Nucleus accumbens (tissue), 56 donors: ENCODE results near the gene NDUFS7.
A peak's percentile ranks its signal among the peaks of the same experiment; 100 is the strongest.
"Not testable (repeated sequence)": the region's sequence is repeated elsewhere in the genome, so short reads cannot be mapped to it uniquely, and the experiment has no call there.

Source experiments
- DNase-seq, 56 donors: peaks; one replicate each; lab custom pipeline; 2025; lab: John Stamatoyannopoulos, UW

NDUFS7 gene

DNA sequence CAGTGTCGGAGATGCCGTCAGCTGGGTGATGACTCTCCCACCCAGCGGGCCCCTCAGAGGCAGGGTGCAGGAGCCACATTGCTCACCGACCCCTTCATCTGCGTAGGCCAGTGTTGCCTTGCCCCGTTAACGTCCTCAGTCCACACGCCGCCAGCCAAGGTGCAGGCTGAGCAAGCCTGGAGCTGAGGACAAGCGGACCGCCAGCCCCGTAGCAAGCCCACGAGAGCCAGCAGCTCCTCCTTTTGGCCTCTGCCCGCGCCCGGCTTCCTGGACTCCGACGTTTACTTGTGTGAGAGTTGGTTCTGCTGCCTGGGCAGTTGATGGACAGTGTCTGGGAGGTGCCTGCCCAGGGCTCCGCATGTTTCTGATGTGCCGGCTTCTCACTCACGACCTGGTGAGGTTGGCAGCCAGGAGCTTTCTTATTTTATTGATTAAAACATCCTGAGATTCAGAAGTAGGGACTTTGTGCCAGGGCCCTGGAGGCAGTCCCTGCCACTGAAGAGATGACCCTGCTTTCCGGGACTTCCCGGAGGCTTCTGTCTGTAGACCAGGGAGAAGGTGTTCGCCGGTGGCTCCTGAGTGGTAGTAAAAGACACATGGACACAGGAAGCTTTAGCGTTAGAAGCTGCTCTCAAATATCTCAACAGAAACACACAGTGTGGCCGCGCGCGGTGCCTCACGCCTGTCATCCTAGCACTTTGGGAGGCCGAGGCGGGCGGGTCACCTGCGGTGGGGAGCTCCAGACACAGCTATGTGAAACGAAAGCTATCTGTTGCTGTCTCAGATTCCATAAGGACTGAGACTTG lies 29.5 kb downstream of the NDUFS7 start:
- no peak for DNase-seq

DNA sequence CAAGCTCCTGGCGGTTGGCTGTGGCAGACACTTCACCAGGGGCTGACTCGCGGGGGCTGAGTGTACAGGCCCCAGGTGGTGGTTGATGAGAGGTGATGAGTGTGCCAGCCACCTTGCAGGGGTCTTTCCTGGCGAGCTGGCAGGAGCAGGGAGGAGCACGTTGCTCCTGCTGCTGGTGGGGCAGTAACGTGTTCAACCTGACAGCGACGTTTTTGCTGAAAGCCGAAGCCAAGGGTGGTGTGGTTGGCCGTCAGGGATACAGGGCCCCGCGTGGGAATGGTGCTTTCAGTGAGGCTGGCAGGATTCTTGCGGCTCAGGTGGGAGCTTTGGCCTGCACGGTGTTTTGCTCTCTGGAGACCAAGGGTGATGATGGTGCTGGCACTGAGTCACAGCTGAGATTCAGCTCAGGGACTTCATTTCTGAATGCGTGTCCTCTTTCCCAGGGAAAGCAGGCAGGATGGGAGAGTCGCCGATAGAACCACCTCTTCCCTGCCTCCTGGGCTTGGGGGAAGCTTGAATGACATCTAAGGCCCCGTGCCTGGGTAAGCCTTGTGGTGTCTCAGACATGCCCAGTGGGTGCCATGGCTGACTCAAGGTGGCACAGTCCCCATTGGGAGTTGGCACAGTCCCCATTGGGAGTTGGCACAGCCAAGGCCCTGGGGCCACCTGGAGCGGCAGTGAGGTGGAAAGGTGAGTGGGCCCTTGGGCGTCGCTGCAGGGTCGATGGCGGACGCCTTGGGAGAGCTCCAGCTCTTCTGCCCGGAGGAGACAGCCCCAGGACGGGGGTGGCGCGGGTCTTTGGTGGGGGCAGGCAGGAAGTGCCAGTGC lies 32.5 kb downstream of the NDUFS7 start:
- peak in 5 of 56 donors; percentile 27 to 58 (median 45) for DNase-seq

DNA sequence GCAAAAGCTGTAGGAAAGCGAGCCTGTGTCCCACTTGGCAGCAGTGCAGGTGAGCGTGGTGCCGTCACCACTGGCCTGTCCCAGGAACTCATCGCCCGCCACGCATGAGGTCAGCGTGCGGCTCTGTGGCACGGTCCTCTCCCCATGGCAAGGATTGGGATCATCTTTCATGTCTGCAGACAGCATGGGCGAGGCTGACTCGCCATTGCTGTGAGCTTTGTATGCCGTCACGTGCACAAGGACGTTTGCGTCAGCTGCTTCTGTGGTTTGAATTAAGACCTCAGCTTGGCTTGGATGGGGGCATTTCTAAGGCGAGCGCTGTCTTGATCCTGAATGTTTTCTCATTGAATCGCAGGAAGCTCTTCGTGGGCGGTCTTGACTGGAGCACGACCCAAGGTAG lies 33.4 kb downstream of the NDUFS7 start:
- DNase-seq: peak in 17 of 56 donors; percentile 7 to 49 (median 23)

DNA sequence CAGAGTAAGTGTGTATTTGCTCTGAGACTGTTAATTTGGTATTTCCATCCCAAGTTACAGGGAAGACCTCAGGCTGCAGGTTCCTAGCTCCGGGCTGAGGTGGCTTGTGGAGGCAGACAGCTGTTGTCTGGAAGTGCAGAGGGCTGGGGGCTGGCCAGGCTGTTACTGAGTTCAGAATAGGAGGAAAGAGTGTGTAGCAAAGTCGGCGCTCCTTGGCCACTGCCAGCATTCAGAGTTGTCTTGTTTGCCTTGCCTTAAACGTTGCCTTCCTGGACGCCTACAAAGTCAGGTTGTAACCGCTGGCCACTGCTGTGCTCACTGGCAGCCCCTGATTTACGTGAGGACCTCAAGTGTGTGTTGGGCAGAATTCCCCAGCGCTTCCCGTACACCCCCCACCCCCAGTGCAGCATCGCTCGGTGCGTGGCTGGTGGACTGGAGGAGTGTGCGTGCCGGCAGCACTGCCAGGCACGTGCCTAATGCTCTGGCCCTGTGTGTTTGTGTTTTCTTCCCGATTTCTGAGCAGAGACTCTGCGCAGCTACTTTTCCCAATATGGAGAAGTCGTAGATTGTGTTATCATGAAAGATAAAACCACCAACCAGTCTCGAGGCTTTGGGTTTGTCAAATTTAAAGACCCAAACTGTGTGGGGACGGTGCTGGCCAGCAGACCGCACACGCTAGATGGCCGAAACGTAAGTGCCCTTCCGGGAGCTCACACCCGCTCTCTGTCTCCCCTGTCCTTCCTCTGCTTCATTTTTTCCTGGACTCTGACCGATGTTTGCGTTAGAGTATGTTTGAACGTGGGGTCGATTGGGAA lies 34.2 kb downstream of the NDUFS7 start:
- peak in 7 of 56 donors; percentile 16 to 43 (median 23) for DNase-seq

DNA sequence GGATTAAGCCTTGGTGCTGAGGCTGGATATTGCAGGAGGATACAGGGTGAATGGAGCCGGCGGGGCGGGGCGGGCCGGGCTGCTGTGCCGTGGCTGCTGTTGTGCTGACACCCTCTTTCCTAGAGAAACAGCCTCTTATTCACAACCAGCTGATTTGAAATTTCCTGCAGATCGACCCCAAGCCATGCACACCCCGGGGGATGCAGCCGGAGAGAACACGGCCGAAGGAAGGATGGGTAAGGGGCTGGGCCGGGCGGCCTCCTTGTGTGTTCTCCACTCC lies 34.7 kb downstream of the NDUFS7 start:
- DNase-seq: no peak

DNA sequence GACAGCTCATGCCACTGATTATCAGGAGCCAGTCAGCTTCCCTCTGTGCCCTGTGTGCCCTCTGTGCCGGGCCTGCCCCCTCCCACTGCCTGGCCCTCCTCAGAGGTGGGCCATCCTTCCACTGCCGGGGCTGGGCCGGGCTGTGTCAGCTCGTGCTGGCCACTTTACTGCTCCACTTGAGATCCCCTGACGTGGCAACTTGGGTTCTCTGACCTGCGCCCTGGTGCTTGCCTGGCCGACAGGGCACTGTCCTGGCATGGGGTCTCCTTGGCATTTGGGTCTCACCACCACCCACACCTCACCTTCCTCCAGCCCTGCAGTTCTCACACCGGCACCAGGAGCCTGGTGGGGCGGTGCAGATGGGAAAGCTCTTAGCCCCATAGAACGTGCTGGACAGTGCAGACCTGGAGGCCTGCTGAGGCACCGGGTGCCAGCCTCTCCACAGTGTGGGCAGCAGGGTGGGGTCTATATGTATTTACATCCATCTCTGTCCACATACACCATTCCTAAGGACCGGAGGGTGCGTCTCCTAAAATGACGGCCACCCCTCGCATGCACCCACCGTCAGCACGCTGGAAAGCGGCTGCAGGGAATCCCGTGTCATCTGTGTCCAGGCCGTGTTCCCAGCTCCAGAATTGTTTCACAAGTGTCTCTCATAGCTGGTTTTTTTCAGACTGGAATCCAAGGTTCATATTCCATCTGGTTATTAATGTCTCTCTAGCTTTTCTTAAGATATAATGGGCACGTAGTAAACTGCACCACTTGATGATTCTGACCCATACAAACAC lies 35.4 kb downstream of the NDUFS7 start:
- no peak for DNase-seq

DNA sequence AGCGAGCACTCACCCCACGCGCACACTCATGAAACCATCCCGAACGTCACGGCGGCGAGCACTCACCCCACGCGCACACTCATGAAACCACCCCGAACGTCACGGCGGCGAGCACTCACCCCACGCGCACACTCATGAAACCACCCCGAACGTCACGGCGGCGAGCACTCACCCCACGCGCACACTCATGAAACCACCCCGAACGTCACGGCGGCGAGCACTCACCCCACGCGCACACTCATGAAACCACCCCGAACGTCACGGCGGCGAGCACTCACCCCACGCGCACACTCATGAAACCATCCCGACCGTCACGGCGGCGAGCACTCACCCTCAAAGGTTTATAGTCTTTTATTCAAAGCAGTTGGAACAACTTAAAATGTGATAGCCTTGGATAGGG lies 36.4 kb downstream of the NDUFS7 start:
- DNase-seq: not testable (repeated sequence)

DNA sequence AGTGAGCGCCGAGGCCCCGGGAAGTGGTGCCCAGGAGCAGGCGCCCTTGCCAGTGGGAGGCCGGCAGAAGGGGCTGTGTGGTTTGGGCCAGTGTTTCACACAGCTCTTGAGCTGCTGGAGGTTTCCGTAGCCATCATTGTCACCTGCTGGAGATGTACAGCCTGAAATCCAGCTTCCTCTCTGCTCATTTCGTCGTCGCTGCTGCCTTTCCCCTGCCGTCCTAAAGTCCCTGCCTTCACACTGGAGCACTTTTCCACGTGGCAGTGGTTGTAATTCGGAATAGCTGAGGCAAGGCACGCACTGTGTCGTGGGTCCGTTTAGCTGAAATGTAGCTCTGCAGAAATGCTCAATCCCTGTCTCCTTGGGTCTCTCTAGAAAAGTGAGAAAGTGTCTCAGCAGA lies 36.9 kb downstream of the NDUFS7 start:
- DNase-seq: peak in 1 of 56 donors; percentile 30

DNA sequence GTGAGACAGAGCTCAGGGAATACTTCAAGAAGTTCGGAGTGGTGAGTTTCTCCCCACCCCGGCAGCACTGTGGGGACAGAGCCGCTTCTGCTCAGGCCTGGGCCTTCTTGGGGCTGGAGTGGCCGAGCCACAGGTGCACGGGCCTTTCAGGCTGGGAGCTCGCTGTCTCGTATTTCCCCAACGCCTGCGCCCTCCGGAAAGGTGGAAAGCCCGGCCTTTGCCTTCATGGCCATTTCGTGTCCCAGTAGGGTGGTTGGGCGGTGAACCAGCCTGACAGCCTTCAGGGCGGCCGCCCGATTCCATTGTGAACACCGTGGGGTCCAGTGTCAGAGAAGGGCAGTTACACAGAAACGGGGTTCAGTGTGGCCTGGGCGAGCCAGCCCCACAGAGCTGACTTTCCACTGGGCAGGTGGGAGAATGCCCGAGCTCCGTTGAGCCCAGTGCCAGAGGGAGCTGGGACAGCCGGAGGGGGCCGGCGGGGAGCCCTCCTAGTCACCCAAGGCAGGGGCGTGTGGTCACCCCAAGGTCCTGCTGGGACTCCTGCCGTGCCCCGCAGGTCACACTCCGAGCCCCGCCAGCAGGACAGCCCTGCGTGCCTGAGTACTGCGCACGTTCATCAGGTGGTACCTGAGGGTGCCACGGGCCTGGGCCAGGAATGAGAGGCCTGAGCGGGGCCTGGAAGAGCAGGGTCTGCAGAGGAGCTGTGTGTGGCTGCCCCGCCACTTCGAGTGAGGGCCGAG lies 37.7 kb downstream of the NDUFS7 start:
- no peak for DNase-seq

DNA sequence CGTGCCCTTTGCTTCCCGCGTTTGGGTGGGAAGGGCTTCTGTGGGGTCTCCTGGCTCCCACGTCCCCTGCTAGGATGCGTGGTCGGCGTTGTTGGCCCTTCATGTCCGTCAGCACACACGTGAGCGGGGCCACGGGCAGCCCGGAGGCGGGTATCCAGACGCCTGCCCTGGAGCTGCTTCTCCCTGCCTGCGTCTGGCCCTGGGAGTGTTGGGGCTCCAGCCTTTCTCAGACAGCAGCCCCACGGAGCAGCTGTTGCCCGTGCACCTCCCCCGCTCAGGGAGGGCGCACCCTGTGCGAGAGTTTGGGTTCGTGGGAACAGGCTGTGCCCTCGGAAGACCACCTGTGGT lies 38.2 kb downstream of the NDUFS7 start:
- DNase-seq: no peak

DNA sequence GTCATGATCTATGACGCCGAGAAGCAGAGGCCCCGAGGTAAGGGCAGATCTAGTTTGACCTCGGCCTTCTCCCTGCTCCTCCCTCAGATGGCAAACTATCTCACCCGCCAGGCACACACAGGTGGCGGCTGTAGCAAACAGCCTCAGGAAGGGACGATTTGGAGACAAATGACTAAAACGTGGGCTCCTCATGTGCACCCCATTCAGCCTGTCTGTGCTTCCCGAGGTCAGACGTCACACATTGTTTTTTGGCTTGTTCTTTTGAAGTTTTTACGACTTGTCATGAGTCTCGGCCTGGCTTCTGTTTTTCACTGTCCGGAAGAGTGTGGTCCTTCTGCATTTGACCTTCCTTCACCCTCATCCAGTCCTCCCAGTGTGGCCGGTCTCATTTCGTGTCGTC lies 38.7 kb downstream of the NDUFS7 start:
- DNase-seq: no peak

DNA sequence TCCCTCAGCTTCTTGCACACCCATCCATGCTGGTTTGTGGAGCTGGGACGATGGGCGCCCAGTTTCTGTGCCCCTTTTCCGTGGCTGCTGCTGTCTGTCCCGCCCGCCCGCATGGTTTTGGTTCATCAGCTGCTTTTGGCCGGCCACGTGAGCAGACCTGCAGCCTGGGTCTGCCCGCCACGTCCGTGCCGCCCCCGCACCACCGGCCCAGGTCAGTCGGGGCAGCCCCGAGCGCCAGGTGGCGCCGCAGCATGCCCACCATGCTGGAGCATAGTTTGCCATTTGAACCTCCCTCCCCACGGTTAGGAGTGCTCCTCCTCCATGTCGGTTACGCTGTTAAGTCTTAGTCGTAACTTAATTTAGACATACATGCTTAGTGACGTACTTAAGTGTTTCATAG lies 39.2 kb downstream of the NDUFS7 start:
- DNase-seq: no peak

DNA sequence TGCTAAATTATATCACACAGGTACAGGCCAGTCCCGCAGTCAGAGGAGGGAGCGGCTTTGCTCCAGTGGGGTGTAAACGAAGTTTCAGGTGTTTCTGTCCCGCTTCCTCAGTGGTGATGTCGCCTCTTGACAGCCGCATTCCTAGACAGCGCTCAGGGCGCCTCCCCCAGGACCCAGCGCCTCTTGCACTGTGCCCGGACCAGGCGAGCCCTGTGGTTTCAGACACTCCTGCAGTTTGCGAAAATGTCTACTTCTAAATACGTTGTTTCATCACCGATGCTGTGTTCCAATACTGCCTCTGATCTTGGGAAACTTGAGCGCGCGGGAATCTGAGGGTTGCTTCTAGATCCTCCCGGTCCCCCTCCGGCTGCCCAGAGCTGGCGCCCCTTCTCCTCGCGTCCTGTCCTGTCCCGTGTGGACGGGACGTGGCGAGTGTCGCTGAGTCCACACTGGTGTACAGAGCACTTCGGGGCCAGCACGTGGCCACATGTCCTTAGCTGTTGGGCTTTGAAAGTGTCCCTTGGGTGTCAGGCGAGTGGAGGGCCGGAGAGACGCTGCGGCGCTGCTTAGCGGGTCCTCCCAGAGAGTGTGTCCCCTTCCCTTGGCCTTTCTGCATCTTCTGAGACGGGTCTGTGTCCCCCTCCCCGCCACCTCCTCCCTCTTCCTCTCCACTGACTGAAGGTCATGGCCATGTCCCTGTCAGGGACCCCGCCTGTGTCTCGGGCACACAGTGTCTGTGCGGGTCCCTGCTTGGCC lies 39.9 kb downstream of the NDUFS7 start:
- no peak for DNase-seq

DNA sequence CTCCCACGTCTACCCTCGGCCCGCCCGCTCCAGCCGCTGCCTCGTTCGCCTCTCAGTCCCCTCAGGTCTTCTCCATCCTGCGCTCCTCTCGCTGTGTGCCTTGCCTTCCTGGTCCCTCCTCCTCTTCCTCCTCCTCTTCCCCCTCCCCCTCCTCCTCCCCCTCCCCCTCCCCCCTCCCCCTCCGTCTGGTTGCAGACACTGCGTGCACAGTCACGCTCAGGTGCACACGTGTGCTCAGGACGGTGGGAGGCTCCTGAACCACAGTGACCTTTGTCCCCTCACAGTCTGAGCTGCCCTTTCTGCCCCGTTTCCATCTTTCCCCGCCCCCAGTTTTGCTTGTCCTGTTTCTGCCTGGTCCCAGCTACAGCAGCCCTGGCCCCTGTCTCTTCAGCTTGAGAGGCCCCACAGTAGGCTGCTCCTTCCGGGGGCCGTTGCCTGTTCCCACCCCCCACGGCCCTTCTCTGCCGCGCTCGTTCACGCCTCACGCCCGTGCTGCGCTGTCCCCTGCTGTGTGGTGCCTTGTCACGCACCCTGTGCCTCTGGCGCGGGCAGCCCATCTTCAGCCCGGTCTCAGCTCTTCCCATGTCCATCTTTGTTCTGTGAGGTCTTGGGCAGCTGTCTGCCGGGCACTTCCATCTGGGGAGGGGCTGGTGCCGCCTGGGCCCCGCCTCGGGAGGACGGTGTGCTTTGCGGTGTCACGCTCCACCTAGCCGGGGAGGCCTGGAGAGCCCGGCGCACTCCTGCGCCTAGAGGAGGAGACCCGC lies 40.7 kb downstream of the NDUFS7 start:
- no peak for DNase-seq

DNA sequence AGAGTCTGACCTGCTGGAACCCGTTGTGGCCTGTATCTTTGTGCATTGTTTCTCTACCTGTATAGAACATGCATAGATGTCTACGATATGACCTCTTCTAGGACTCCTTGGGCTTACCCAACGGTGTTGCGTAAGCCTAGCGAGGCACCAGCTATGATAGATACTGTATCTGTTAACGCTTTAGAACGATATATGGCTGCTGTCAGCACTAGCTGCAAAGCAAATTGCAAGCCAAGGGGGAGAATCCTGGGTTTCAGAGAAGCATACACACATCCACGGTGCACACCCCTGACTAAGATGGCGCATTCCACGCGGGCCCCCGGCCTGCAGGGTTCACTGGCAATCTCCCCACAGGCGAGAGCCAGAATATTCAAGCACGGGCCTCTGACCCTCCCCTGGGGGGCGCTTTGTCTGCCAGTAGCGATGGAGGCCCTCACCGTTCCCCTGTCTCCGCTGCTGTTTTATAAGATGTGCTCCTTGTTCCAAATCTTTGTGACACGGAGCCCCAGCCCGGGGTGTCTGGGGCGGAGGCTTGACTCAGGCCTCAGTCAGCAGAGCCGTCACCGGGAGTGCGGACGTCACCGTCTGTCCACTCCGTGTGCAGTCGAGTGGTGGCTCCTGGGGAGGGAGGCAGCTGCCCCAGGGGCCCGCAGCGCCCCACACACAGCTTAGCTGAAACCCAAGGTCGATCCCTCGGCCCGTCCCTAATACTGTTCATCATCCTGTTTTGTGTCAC lies 41.6 kb downstream of the NDUFS7 start:
- DNase-seq: no peak

DNA sequence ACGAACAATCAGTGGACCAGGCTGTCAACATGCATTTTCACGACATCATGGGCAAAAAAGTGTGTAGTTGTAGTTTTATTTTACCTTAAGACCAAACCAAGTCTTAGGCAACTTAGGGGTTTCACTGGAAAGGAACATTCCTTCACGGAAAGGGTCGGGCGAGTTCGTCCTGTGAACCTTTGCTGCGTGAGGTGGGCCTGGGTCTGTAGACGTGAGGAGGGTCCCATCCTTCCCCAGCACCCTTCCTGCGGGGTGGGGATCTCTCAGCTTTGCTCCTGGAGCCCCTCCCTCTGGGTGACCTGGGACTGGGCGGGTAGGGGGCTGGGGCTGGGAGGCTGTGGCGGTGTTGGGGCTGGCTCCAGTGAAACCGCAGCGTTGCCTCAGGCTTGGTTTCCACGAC lies 42.2 kb downstream of the NDUFS7 start:
- no peak for DNase-seq

DNA sequence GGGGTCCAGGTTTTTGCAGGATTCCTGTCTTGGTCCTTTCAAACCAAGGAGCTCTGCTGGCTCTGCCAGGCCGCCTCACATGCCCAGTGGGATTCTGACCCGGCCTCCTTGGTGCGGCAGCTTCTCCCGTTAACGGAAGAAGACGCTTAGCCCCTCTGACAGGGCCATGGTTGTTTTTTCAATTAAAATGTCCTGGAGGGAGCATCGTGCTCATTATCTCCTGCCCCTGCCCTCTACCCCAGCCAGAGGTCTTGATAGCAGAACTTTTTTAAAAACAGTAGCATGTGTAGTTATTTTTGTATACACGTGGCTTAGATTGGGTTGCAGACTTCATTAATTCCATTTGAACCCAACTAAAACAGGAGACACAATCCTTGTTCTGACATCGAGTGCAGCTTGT lies 43.0 kb downstream of the NDUFS7 start:
- no peak for DNase-seq
